HepG2 (cell line): ENCODE measurements around the gene SPECC1L. TPM values are rescaled to one million over a fixed set of nuclear protein-coding genes. Genes with fewer than 3 reads are reported as not detected.

Experiments used
- CEBPZ ChIP-seq: IDR thresholded peaks from 2 replicates; pipeline ENCODE4 v1.6.1; 2012; ENCODE audit warnings: low read length, improper control_type of control experiment
- CTCF ChIP-seq: sonication (generic); formaldehyde crosslinking; IDR thresholded peaks from 2 replicates; pipeline ENCODE4 v1.5.0; 2020; ENCODE audit warnings: mild to moderate bottlenecking, missing genetic modification reagents, moderate library complexity
- GLI4 ChIP-seq: sonication (generic); formaldehyde crosslinking; IDR thresholded peaks from 2 replicates; pipeline ENCODE4 v1.5.1; 2020; ENCODE audit warnings: missing genetic modification reagents, mild to moderate bottlenecking, moderate library complexity, borderline replicate concordance
- HNF4G ChIP-seq, 2 experiments: sonication (generic) in 1 of 2; formaldehyde crosslinking in 1 of 2; IDR thresholded peaks; 2 replicates each; pipeline versions ENCODE4 v1.4.0 to v1.6.1; 2011 to 2020; ENCODE audit warnings: borderline replicate concordance in 2 of 2, low read depth in 2 of 2, mild to moderate bottlenecking in 2 of 2, low read length in 1 of 2, missing genetic modification reagents in 1 of 2, moderate library complexity in 1 of 2
- HNRNPL ChIP-seq: fragments of 200-400 bp; formaldehyde crosslinking; IDR thresholded peaks from 2 replicates; pipeline ENCODE4 v1.6.1; 2017; ENCODE audit warnings: mild to moderate bottlenecking, low read depth, low read length
- RFXANK ChIP-seq: IDR thresholded peaks from 2 replicates; pipeline ENCODE4 v1.6.1; 2016
- STAT5B ChIP-seq: sonication (generic); formaldehyde crosslinking; IDR thresholded peaks from 2 replicates; pipeline ENCODE4 v1.4.0; 2020; ENCODE audit warnings: missing genetic modification reagents
- ZFX ChIP-seq: sonication (generic); formaldehyde crosslinking; IDR thresholded peaks from 2 replicates; pipeline ENCODE4 v1.4.0; 2020; ENCODE audit warnings: mild to moderate bottlenecking, low read depth, missing genetic modification reagents, moderate library complexity
- ZMYM2 ChIP-seq: sonication (generic); formaldehyde crosslinking; IDR thresholded peaks from 2 replicates; pipeline ENCODE4 v1.8.0; 2022; ENCODE audit warnings: mild to moderate bottlenecking, missing genetic modification reagents
- ZMYM3 ChIP-seq: sonication (generic); formaldehyde crosslinking; IDR thresholded peaks from 2 replicates; pipeline ENCODE4 v1.5.1; 2020; ENCODE audit warnings: mild to moderate bottlenecking, missing genetic modification reagents
- ZNF646 ChIP-seq: sonication (generic); formaldehyde crosslinking; IDR thresholded peaks from 2 replicates; pipeline ENCODE4 v1.9.0; 2021; ENCODE audit warnings: mild to moderate bottlenecking, missing genetic modification reagents
- ZNF709 ChIP-seq: sonication (generic); formaldehyde crosslinking; IDR thresholded peaks from 2 replicates; pipeline ENCODE4 v1.5.0; 2020; ENCODE audit warnings: mild to moderate bottlenecking, missing genetic modification reagents
- ZNF75D ChIP-seq: sonication (generic); formaldehyde crosslinking; IDR thresholded peaks from 2 replicates; pipeline ENCODE4 v1.8.1; 2023; ENCODE audit warnings: missing genetic modification reagents, mild to moderate bottlenecking, borderline replicate concordance
- ZSCAN21 ChIP-seq: sonication (generic); formaldehyde crosslinking; IDR thresholded peaks from 2 replicates; pipeline ENCODE4 v1.8.0; 2022; ENCODE audit warnings: mild to moderate bottlenecking, missing genetic modification reagents, moderate library complexity, borderline replicate concordance
- polyA plus RNA-seq, 8 experiments: library from polyadenylated mRNA; depleted of rRNA in 3 of 8; stranded (reverse) in 7 of 8; unstranded in 1 of 8; fragments of >200 nt; fragmentation: Illumina TruSeq in 4 of 8; extraction: Trizol in 4 of 8; gene quantifications; 2 replicates each; pipeline versions ENCODE4 v1.2.1 to v1.2.3, GENCODE V29; 2011 to 2016; ENCODE audit warnings: low read depth in 4 of 8, missing spikeins in 1 of 8, mixed read lengths in 1 of 8; ENCODE audit not compliant: insufficient read depth in 1 of 8
- total RNA-seq, 5 experiments: library from RNA; depleted of rRNA; stranded (reverse); fragments of >200 nt; fragmentation: Illumina TruSeq; extraction: Trizol; gene quantifications; 2 replicates each; pipeline ENCODE4 v1.2.3, GENCODE V29; 2016; ENCODE audit warnings: low read depth in 1 of 5

SPECC1L gene
- total and polyA plus RNA-seq, 2 of the 13 experiments (the other 11 are each of a cell fraction or from before 2014, with no cell fraction given): 14.1 to 30.3 TPM

GRCh38 chr22:24244144-24244787 is 26.4 kb upstream of the SPECC1L start (continued):
- TF ChIP-seq CEBPZ (no peak), STAT5B (no peak), HNF4G (IDR thresholded peaks at IDR 0.05; ENCODE audit: borderline replicate concordance, low read depth, low read length) (no peak), HNF4G (CRISPR knock-in tag; IDR thresholded peaks at IDR 0.05; ENCODE audit: borderline replicate concordance, low read depth) (0 out of 2 replicates have a peak, but pooled peaks have one; percentile 24), ZMYM3 (CRISPR knock-in tag) (peak; percentile 56; the same call in 1 of the 2 replicates), ZNF709 (CRISPR knock-in tag) (no peak), ZMYM2 (CRISPR knock-in tag) (no peak), ZNF646 (CRISPR knock-in tag) (peak; percentile 91), ZNF75D (peak; percentile 47; the same call in 1 of the 2 replicates), ZFX (CRISPR knock-in tag) (peak; percentile 35; the same call in 1 of the 2 replicates), ZSCAN21 (CRISPR knock-in tag) (no peak), GLI4 (no peak), CTCF (peak; percentile 30), HNRNPL (0 out of 2 replicates have a peak, but pooled peaks have one; percentile 45), RFXANK (CRISPR knock-in tag) (no peak)
